ENCODE measurements around the gene UGT1A6. TPM values are rescaled to one million over a fixed set of nuclear protein-coding genes. Genes with fewer than 3 reads are reported as not detected.

UGT1A6 gene
- total RNA-seq, 2 donors from 2014 or later = not detected

DNA sequence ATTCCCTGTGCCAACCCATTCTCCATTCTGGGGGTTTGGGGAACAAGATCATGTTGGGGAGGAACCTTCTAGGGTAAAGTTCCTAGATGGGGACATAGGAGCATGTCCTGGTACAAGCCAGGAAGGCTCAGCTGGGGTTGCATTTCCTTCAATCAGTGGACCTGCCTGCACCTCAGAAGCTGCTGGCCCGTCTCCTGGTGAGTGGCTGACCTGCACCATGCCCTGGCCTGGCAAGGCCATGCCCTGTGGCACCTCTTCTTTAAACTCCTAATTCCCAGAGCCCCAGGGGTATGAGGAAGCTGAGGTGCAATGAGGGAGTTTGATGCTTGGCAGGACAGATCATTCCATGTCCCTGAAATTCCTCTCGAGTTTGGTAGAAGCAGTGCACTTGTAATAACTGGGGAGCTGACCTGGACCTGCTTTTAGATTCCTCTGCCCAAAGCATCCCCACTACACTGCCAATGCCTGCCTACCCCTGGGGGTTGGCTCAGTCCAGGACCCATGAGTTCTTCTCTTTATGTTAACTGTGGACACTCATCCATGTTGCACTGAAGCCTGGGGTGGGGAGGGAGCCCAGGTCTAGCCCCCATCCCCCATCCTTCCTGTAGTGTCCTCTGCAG, 110.7 kb downstream of the UGT1A6 start:
- no peaks in the 10 kb centered on the region for H3K9me3 Mint-ChIP-seq
- no peak for ATAC-seq (replicated peaks)
- peaks cover 13% of the 10 kb centered on the region for H3K27me3 Mint-ChIP-seq
- no peaks in the 10 kb centered on the region for H3K4me1 Mint-ChIP-seq
- H3K4me3 Mint-ChIP-seq = no peak overlapping the region
- no peaks in the 10 kb centered on the region for H3K36me3 Mint-ChIP-seq (ENCODE audit: low read depth)
- H3K27ac Mint-ChIP-seq = no peak overlapping the region

DNA sequence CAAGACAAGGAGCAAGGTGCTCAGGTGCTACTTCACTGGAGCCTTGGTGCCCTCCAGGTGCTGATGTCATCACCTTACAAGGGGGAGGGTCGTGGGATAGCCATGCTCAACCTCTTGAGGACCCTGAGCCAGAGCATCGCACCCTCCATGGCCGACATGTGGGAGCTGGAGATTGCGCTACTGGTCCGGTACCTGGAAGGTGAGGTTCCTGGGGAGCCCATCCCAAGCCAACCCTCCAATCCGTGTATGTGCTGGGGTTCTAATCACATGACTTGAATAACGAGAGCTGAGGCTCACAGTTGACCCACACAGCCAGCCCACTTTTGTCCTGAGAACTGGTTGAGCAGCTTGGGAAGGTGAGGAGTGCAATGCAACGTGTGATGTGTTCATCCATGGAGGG, 111.3 kb downstream of the UGT1A6 start:
- no peaks in the 10 kb centered on the region for H3K36me3 Mint-ChIP-seq (ENCODE audit: low read depth)
- H3K27me3 Mint-ChIP-seq = peaks cover 11% of the 10 kb centered on the region
- H3K9me3 Mint-ChIP-seq = no peaks in the 10 kb centered on the region
- no peak for ATAC-seq (replicated peaks)
- no peak overlapping the region for H3K4me3 Mint-ChIP-seq
- no peaks in the 10 kb centered on the region for H3K4me1 Mint-ChIP-seq
- H3K27ac Mint-ChIP-seq = no peak overlapping the region

DNA sequence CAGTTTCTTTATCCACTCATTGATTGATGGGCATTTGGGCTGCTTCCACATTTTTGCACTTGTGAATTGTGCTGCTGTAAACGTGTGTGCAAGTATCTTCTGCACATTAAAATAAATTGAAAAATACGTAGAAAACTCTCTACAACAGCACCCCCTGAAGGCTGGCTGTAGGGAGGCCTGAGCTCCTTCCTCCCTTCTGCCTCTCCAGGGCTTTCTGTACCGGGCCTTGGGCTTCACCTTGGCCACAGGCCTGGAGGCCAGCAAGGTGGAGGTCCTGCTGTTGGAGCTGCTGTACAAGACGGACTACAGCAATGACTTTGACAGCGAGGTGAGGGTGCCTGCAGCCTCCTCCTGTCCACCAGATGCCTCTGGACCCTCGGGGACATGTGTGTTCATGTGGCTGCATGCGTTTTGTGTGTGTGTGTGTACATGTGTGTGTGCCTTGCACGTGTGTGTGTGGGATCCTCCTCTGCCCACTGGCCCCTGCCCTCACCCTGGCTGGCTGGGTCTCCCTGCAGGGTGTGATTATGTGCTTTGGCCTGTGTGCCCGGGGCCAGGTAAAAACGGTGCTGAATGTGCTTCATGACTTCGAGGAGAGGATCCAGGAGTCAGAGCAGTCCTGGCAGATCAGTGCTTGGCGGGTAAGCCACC, 114.7 kb downstream of the UGT1A6 start:
- H3K9me3 Mint-ChIP-seq = no peaks in the 10 kb centered on the region
- peaks cover 21% of the 10 kb centered on the region for H3K27me3 Mint-ChIP-seq
- H3K4me1 Mint-ChIP-seq = no peaks in the 10 kb centered on the region
- no peak overlapping the region for H3K27ac Mint-ChIP-seq
- no peaks in the 10 kb centered on the region for H3K36me3 Mint-ChIP-seq (ENCODE audit: low read depth)
- no peak for ATAC-seq (replicated peaks)
- H3K4me3 Mint-ChIP-seq = no peak overlapping the region

DNA sequence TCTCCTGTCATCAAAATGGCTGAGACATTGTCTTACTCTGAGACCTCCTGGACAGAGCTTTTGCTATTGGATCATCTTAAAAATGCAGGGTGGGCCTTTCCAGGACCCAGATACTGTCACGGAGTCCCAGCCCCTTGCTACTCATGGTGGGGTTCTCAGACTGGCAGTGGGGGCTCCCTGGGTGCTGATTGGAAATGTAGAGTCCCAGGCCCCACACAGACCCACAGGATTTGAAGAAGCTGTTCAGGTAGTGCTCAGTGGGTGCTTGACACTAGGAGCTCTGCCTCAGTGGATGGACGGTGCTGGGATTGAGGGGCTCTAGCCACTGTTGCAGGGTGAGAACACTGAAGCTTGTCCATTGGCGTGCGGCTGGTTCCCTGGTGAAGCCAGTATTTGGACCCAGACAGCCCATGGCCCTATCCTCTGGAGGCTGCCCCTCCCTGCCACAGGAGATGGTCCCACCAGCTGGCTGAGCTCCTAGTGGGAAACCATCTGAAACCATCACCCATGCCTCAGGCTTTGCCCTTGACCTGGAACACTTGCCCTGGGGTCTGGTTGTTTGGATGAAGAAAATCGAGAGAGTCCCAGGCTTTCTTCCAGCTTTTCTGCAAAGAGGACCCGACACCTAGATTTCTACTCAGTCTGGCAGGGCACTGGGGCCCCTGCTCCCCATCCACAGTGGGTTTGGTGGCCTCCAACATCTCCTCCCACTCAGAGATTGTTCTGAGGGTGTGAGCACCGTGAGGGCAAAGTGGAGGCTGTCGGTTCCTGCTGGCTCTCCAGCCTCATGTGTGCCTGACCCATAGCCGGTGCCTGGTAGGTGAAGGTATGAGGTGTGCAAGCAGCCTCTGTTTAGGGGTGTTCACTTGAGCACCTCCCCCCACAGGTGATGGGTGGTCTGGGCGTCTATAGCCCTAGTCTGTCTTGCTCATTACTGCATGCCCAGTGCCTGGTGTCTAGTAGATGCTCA, 115.6 kb downstream of the UGT1A6 start:
- no peak overlapping the region for H3K4me3 Mint-ChIP-seq
- H3K27me3 Mint-ChIP-seq = peaks cover 17% of the 10 kb centered on the region
- no peak overlapping the region for H3K27ac Mint-ChIP-seq
- ATAC-seq (replicated peaks) = no peak
- no peaks in the 10 kb centered on the region for H3K9me3 Mint-ChIP-seq
- H3K36me3 Mint-ChIP-seq (ENCODE audit: low read depth) = no peaks in the 10 kb centered on the region
- no peaks in the 10 kb centered on the region for H3K4me1 Mint-ChIP-seq

DNA sequence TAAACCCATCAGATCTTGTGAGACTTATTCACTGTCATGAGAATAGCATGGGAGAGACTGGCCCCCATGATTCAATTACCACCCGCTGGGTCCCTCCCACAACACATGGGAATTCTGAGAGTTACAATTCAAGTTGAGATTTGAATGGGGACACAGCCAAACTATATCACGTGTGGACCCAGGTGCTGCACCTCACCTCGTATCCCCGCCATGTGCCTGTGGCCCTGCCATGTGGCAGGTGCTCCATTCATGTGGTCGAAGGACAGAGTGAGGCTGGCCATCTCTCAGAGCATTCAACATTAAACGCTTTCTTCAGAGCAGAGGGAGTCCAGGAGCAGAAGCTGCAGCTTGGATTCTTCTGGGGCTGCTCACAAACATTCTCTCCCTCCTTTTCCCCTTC, 117.7 kb downstream of the UGT1A6 start:
- no peaks in the 10 kb centered on the region for H3K36me3 Mint-ChIP-seq (ENCODE audit: low read depth)
- H3K9me3 Mint-ChIP-seq = no peaks in the 10 kb centered on the region
- H3K27me3 Mint-ChIP-seq = peaks cover 13% of the 10 kb centered on the region
- ATAC-seq (replicated peaks) = no peak
- H3K4me3 Mint-ChIP-seq = no peak overlapping the region
- H3K4me1 Mint-ChIP-seq = no peaks in the 10 kb centered on the region
- no peak overlapping the region for H3K27ac Mint-ChIP-seq

DNA sequence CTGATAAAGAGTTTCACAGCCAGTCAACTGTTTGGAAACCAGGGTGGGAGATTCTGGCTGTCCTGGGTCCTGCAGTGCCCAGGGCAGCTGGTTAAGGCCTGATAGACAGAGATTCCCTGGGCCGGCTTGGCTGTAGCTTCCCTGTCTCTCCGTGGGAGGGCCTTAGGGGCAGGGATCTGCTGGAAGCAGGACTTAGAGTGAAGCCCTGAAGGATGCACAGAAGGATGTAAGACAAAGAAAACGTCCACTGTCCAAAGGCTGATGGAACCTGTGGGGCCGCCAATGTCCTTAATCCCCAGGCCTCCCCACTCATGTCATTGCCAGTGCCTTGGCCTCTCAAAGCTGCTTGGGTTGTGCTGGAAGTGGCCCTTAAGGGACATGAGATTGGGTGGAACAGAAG, 118.4 kb downstream of the UGT1A6 start:
- no peak for ATAC-seq (replicated peaks)
- Mint-ChIP-seq H3K4me3 (no peak overlapping the region), H3K27me3 (peaks cover 13% of the 10 kb centered on the region), H3K4me1 (no peaks in the 10 kb centered on the region), H3K27ac (no peak overlapping the region), H3K36me3 (ENCODE audit: low read depth) (no peaks in the 10 kb centered on the region), H3K9me3 (no peaks in the 10 kb centered on the region)

DNA sequence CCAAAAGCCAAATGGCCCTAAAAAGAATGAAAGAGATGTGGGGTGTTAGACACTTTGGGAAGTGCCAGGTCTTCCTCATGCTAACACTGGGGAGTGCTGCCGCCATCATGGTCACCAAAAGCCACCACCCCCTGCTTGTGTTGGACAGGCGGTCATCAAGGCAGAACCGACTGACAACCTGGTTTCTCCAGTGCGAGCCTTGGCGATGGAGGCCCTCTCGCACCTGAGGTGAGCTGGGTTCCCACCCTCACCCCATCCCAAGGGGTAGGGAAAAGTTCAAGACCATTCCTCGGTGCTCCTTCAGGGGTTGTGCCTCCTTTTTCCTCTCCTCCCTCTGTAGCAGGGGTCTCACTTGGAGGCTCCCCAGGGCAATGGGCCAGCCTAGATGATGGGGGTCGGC, 119.0 kb downstream of the UGT1A6 start:
- H3K9me3 Mint-ChIP-seq = no peaks in the 10 kb centered on the region
- no peaks in the 10 kb centered on the region for H3K4me1 Mint-ChIP-seq
- no peaks in the 10 kb centered on the region for H3K36me3 Mint-ChIP-seq (ENCODE audit: low read depth)
- H3K27ac Mint-ChIP-seq = no peak overlapping the region
- ATAC-seq (replicated peaks) = no peak
- peaks cover 13% of the 10 kb centered on the region for H3K27me3 Mint-ChIP-seq
- no peak overlapping the region for H3K4me3 Mint-ChIP-seq

DNA sequence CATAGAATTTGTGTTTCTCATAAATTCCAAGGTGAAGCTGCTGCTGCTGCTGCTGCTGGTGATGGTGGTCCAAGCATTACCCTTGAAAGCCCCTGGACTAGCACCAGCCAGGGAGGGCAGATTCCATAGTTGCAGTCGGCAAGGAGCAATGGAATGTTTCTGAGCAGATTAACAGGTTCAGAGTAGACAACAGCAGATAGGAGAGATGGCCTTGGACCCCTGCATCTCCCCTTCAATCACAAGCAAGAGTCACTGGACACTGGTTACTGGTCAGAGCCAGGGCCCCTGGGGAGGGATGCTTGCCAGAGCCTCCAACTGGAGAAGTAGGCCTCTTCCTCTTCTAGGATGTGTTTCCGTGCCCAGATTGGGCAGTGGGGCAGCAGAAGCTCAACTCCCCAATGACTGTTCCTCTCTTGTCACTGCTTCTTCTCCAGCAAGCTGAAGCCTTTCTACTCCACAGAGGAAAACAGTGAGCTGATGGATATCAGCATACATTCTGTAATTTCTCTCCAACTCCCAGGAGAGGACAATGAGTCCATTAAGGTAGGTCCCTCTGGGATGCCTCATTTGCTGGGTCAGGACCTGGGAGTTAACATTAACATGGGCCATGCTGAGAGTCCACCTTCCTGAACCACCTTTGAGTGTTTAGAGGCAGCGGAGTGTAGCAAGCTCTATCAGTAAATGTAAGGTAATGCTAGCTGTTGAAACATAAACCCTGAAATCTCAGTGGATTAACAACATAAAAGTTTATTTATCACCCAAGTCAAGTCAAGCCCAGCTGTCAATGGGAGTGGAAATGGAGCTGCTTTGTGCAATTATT, 120.8 kb downstream of the UGT1A6 start:
- Mint-ChIP-seq H3K27me3 (peaks cover 16% of the 10 kb centered on the region), H3K9me3 (no peaks in the 10 kb centered on the region), H3K36me3 (ENCODE audit: low read depth) (no peaks in the 10 kb centered on the region), H3K27ac (no peak overlapping the region), H3K4me1 (no peaks in the 10 kb centered on the region), H3K4me3 (no peak overlapping the region)
- no peak for ATAC-seq (replicated peaks)

DNA sequence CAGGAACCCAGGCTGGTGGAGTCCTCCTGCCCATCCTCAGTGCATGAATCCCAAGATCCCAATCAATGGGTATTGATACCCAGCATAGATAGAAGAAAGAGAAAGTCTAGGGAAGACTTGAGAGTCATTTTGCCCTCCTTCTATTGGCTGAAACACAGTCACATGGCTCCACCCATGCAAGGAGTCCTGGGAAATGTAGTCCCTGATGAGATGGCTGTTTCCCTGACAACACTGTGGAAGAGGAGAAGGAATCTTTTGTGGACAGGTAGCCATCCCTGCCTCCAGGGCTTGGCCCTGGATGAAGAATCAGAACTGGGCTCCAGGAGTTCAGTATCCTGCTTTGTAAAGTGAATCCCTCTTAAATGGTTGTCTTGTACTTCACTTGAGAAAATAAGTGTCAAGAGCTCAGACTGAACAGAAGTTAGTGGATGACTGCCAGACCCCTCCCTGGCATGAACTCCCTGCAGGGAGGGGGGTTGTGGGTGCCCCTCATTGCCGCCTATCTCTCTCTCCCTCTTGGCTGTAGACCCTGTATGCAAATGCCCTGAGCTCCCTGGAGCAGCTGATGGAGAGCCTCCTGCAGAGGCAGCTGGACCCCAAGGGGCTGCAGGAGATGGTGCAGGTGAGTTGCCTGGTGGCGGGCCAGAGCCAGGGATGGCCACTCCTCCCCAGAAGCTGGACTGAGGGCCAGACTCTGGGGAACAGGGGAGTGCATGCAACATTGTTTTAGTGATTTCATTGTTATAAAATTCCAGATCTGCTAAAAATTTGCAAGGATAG, 121.6 kb downstream of the UGT1A6 start:
- Mint-ChIP-seq H3K27me3 (peaks cover 16% of the 10 kb centered on the region), H3K36me3 (ENCODE audit: low read depth) (no peaks in the 10 kb centered on the region), H3K9me3 (no peaks in the 10 kb centered on the region), H3K4me3 (no peak overlapping the region), H3K4me1 (no peaks in the 10 kb centered on the region), H3K27ac (no peak overlapping the region)
- no peak for ATAC-seq (replicated peaks)

DNA sequence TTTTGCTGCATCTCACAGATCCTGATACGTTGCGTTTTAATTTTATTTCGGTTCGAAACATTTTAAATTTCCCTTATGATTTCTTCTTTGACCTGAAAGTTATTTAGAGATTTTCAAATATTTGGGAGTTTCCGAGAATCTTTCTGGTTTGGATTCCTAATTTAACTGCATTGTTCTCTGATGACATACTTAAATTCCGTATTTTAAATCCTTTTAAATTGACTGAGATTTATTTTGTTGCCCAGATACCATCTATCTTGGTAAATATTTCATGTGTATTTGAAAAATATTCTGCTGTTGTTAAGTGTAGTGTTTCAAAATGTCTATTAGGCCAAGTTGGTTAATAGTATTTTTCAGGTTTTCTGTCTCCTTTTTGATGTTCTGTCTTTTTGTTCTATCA, 123.2 kb downstream of the UGT1A6 start:
- Mint-ChIP-seq H3K4me1 (no peaks in the 10 kb centered on the region), H3K4me3 (no peak overlapping the region), H3K36me3 (ENCODE audit: low read depth) (no peaks in the 10 kb centered on the region), H3K27ac (no peak overlapping the region), H3K9me3 (no peaks in the 10 kb centered on the region), H3K27me3 (peaks cover 14% of the 10 kb centered on the region)
- no peak for ATAC-seq (replicated peaks)

DNA sequence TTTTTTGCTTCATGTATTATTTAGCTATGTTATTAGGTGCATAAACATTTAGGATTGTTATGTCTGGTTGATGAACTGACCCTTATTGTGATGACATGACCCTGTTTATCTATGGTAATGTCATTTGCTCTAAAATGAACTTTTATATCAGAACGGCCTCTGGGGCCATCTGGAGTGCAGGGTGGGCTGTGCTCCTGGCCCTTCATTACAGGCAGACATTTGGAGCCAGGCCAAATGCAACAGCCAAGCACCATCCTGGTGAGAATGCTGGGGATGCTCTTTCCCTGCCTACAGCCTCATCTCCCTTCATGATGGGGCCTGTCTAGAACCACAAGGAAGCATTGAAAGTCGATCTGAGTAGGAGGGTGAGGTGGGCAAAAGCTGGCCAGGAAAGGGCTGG, 123.6 kb downstream of the UGT1A6 start:
- Mint-ChIP-seq H3K36me3 (ENCODE audit: low read depth) (no peaks in the 10 kb centered on the region), H3K27ac (no peak overlapping the region), H3K27me3 (peaks cover 12% of the 10 kb centered on the region), H3K4me1 (no peaks in the 10 kb centered on the region), H3K9me3 (no peaks in the 10 kb centered on the region), H3K4me3 (no peak overlapping the region)
- no peak for ATAC-seq (replicated peaks)

DNA sequence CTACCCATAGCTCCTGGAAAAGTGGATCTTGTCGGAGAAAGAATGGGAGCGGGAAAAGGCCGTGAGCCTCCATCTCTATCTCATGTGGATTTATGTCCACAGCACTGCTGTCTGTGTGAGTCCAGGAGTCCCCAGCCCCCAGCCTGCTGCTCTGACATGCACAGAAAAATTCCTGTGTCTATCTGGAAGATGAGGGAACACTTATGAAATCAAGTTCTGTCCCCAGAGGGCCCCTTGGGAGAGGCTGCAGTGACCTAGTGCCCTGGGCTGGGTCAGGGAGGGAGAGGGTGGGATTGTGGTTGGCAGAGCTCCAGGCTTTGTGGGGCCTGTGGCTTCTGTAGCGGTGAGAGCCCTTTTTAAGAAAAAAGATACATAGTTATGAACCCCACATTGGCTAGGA, 124.1 kb downstream of the UGT1A6 start:
- no peak for ATAC-seq (replicated peaks)

DNA sequence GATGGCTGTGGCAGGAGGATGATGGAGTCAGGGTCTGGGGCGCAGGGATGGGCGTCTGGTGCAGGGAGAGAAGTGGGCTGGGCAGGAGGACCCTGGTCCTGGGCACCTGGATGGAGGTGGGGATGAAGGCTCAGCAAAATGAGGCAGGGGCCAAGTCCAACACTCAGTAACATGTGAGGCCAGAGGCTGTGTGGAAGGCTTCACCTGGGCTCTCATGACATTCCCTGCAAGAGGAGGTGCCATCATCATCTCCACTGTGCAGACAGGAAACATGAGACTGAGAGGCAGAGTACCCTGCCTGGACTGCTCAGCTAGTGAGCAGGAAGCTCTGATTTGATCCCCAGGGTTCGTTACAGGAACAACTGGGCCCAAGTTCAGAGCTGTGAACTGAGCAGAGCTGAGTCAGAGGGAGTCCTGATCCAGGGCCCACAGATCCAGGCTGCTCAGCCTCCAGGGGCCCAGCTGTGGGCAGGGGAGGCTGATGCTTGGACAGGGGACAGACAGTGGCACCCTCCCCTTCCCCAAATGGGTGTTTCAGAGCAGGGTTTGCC, 124.7 kb downstream of the UGT1A6 start:
- Mint-ChIP-seq H3K4me1 (no peaks in the 10 kb centered on the region), H3K27me3 (peaks cover 8% of the 10 kb centered on the region), H3K9me3 (no peaks in the 10 kb centered on the region), H3K27ac (no peak overlapping the region), H3K4me3 (no peak overlapping the region), H3K36me3 (ENCODE audit: low read depth) (no peaks in the 10 kb centered on the region)
- no peak for ATAC-seq (replicated peaks)

More for the DNA sequence above, 124.1 kb downstream of the UGT1A6 start:
- H3K9me3 Mint-ChIP-seq = no peaks in the 10 kb centered on the region
- no peaks in the 10 kb centered on the region for H3K4me1 Mint-ChIP-seq
- no peaks in the 10 kb centered on the region for H3K36me3 Mint-ChIP-seq (ENCODE audit: low read depth)
- H3K27me3 Mint-ChIP-seq = peaks cover 12% of the 10 kb centered on the region
- H3K4me3 Mint-ChIP-seq = no peak overlapping the region
- H3K27ac Mint-ChIP-seq = no peak overlapping the region
